HG02938 (cell line): ENCODE measurements around the gene VPS37B.

Experiments used
- ATAC-seq: cut with Tn5 transposase; IDR thresholded peaks from one replicate; pipeline ENCODE4 v1.9.1; 2021; ENCODE audit warnings: mild to moderate bottlenecking, moderate library complexity; ENCODE audit not compliant: unreplicated experiment

Gene VPS37B

DNA sequence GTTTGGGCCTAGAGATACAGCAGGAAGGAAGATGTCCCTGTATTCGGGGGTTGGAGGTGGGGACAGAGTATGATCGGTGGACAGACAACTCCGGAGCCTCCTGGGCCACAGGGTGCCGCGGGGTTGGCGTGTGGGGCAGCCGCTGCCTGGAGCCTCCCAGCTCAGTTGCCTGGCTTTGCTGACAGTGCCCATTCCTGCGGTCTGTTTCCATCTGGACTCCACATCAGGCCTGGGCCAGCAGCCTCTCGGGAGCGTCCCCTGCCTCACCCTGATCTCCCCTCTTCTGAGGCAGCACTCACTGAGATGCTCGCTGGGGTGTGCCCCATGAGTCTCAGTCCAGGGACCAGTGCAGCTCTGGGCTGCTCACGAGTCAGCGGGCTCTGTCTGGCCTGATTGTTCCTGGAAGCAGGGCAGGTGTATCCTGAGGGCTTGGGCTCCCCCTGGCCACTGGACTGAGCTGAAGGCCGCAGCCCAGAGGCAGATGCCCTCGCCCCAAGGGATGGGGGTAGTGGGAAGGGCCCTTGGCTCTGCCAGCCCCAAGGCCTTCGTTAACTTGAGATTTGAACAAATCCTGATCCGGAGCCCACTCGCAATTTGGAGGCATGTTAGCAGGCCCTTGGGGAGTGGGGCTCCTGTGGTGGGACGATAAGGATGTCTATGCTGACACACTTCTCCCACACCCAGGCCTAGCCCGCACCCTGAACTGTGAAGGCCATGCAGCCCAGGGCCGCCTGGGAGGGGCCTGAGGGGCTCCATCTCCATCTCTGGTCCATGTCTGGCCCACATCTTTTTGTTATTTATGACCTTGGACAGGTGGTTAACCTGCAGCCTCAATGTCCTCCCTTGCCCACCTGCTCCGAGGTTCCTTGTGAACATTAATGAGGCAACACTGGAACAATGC is 53.2 kb downstream of the VPS37B start:
- ATAC-seq: no peak

DNA sequence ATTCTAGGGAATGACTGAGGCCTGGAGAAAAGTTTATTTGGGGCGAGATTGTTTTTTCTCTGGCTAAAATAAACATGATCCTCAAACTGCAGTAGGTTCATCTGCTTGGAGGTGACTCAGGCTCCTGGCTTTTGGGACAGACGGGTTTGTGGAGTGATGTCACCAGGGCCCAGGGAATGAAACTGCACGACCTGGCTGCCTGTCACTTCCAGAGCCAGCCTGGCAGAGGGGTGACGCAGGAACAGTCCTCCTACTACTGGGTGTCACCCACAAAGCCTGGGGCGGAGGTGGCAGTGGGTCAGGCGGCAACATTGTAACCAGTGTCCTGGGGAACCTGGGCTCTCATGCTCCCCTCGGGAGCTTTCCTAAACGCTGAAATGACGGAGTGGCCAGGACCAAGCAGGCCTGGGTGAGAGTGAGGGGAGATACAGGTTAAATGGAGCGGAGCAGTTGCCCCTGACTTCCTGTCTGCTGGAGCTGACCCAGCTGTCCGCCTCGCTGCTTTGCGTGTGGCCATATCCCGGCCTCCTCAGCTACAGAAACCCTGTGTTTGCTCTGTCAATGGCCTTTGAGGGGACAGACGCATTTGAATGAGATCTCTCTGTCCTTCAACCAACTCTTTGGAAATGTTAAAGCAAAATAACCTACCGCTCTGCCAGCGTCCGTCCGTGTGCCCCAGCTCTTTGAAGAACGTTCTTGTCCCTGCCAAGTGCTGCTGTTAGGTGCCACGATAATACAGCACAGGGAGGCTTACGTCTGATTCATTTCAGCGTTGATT is 54.2 kb downstream of the VPS37B start:
- no peak for ATAC-seq

GRCh38 chr12:122840580-122841513 is 55.1 kb downstream of the VPS37B start:
- ATAC-seq: no peak

GRCh38 chr12:122839907-122840554 is 55.9 kb downstream of the VPS37B start:
- ATAC-seq: no peak

GRCh38 chr12:122838841-122839240 is 57.1 kb downstream of the VPS37B start:
- no peak for ATAC-seq

DNA sequence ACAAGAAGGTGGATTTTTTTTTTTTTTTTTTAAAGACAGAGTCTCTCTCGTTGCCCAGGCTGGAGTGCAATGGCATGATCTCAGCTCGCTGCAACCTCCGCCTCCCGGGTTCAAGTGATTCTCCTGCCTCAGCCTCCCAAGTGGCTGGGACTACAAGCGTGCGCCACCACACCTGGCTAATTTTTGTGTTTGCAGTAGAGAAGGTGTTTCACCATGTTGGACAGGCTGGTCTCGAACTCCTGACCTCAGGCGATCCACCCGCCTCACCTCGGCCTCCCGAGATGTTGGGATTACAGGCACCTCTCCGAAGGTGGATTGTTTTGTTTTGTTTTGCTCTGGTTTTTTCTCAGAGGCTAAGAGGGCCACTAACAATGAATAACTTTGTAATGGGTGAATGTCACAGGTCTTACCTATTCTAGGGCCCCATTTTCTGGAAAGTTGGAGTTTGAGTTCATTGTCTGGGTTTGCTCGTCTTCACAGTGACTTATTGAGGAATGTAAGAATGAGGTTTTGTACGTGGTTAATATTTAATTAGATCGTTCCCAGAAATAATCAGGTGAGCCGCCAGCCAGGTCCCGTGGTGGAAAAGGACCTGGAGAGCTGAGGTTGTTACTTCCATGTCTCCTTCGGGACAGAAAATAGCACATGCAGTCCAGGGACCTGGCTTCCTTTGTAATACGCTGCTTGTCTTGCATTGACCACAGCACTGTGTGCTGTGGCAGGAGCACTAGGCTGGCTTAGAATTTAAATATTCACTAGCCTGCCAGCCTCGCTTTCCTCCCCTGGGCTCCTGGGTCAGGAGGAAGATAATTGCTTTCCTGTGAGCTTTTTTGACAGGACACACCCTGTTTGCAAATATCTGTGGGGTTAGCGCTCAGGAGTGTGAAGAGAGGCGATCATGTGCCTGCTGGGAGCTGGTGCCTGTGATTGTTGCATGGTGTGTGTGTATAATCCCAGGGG is 58.3 kb downstream of the VPS37B start:
- no peak for ATAC-seq

DNA sequence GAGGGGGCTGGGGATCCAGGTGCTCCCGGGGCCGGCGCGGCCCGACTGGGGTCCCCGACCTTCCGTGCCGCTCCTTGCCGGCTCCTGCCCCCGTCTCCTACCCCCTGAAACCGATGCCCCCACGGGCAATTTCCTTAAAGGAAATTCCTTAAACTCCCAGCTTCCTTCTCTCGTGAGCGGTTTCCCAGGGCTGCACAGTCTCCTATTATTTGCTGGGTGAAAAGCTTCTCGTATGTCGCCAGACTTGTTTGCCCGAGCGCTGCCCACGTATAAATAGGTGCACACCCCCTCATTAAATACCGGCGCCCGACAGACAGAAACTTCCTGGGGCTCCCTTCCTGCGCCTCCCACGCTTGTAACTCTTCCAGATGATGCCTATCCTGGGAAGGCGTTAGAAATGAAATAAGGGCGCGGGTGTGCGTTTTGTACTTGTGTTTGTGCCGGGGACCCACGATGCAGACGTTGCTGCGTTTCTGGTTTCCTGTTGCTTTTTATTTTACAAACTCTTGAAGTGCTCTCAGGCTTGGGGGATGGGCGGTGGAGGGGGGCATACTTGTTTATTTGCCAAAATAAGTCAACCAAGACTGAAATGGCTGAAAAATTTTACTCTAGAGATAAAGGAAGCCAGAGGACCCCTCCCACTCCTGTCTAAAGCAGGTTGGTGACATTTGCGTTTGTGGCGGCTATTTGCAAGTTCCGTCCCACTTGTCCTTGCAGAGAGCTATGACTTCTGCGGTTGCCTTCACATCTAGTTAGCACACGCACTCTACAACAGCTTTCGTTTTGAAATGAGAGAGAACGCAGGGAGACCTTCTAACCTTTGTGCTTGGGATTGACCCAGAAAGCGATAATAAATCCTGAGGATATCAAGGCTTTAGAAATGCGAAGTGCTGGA is 59.6 kb downstream of the VPS37B start:
- no peak for ATAC-seq

GRCh38 chr12:122835750-122836026 is 60.2 kb downstream of the VPS37B start:
- ATAC-seq: no peak

DNA sequence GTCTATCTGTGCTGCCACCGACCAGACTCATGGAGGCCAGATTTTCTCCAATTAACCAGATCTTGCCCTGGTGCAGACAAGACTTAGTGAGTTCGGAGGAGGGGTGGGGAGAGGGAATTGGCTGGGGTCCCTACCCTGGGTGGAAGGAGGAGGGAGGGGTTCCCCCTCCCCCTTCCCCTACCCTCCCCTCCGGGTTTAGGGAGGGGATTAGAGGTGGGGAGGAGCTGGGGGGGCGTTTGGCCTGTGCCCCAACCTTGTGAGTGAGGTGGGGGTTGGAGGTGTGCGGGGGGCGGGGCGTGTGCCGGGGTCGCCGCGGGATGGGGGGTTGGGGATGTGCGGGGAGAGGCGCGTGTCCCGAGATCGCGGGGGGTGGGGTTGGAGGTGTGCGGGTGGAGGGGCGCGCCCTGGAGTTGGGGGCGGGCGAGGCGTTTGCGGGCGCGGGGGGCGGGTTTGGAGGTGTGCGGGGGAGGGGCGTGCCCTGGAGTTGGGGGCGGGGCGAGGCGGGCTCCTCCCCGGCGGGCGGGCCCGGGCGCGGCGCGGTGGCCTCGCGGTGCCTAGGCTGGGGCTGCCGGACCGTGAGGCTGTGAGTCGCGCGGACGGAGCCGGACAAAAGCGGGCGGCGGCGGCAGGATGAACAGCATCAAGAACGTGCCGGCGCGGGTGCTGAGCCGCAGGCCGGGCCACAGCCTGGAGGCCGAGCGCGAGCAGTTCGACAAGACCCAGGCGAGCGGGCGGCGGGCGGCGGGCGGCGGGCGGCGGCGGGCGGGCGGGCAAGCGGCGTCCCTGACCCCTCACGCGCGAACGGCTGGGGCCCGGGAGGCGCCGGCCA is 60.8 kb downstream of the VPS37B start, which contains the start of gene HIP1R:
Gene HIP1R (plus strand): TSS at position 537 of the 829 bp plus-strand sequence. CDS start 94 bp downstream, at position 631.
- no peak for ATAC-seq

- ATAC-seq: no peak
Observed at GRCh38 chr12:122834104-122834920, 61.6 kb downstream of the VPS37B start.

DNA sequence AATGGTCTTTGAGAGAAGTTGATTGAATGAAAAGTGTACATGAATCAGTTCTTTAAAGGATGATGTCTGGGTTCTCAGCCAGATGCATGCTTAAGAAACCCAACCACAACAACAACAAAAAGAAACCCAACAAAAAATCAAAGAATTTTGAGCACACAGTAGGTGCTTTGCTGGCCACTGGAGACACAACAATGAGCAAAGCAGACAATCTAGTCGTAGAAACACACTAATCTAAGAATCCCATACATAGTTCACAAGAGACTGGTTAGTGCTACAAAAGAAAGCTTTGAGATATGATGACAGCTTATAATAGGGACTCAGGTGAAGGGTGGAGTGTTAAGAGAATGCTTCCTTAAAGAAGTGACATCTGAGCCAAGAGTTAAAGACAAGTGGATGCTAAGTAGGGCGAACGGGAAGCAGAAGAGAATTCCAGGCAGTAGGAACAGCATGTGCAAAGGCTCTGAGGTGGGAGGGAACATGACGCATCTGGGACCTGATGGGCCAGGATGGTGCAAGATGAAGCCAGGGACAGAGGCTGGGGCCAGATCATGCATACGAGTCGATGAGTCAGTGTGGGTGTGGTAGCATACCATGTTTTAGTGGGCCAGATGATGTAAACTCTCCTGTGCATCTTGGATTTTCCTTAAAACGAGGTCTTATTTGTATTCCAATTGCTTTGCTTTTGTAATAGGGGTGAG is 65.3 kb downstream of the VPS37B start:
- no peak for ATAC-seq

- ATAC-seq: no peak
Observed at GRCh38 chr12:122827258-122827657, 68.7 kb downstream of the VPS37B start.

GRCh38 chr12:122825773-122826724 is 69.9 kb downstream of the VPS37B start:
- no peak for ATAC-seq

- ATAC-seq: no peak
Observed at GRCh38 chr12:122823429-122823828, 72.5 kb downstream of the VPS37B start.

- no peak for ATAC-seq
Observed at GRCh38 chr12:122820838-122821271, 75.1 kb downstream of the VPS37B start.
